Endothelial cell of umbilical vein (primary cell): ENCODE results near the gene FHIT. TPM values are rescaled to one million over a fixed set of nuclear protein-coding genes. Genes with fewer than 3 reads are reported as not detected.

ENCODE experiments used
- BruUV-seq: library from RNA; stranded (reverse); fragments of 400-500 nt; replicated peaks from 2 replicates; lab custom pipeline; 2021; lab: Mats Ljungman, UMichigan
- CTCF ChIA-PET: fragments of 300-600, 350-600 bp; sonication (Branson Sonifier 250); formaldehyde crosslinking; loops from one replicate; lab custom pipeline; 2021; ENCODE audit warnings: antibody characterized with exemption, inconsistent platforms; lab: Charles Lee
- POLR2A ChIA-PET: fragments of 300-600, 350-600 bp; sonication (Branson Sonifier 250); formaldehyde crosslinking; loops from one replicate; lab custom pipeline; 2021; ENCODE audit warnings: antibody characterized with exemption, inconsistent platforms; lab: Charles Lee
- DNase-seq: peaks from one replicate; pipeline ENCODE4 v3.0.0-alpha.2; 2011; ENCODE audit warnings: low read depth, low spot score
- FAIRE-seq: peaks from 2 replicates; lab custom pipeline; 2011; peaks lifted over from hg19 to GRCh38; lab: Jason Lieb, UNC
- H2AFZ ChIP-seq: 2 replicates; pipeline ENCODE4 v1.6.0; 2012; ENCODE audit warnings: low read depth, low read length, control low read depth, inconsistent platforms
- H3K27ac ChIP-seq: 2 replicates; pipeline ENCODE4 v1.5.1; 2011; ENCODE audit warnings: low read depth, mild to moderate bottlenecking, control low read depth, low read length, moderate library complexity; ENCODE audit not compliant: insufficient read depth
- H3K27me3 ChIP-seq, 2 experiments: 2 replicates each; pipeline versions ENCODE4 v1.6.0 to v1.6.1; 2011; ENCODE audit warnings: low read length in 2 of 2, mixed read lengths in 1 of 2; ENCODE audit not compliant: control insufficient read depth in 2 of 2, insufficient read depth in 2 of 2
- H3K36me3 ChIP-seq, 2 experiments: 2 replicates in 1 of 2; 3 replicates in 1 of 2; pipeline ENCODE4 v1.5.1; 2011; ENCODE audit warnings: low read length in 2 of 2, mild to moderate bottlenecking in 1 of 2, moderate library complexity in 1 of 2; ENCODE audit not compliant: control insufficient read depth in 2 of 2, insufficient read depth in 2 of 2; ENCODE audit errors: extremely low read depth in 1 of 2
- H3K4me1 ChIP-seq: 3 replicates; pipeline ENCODE4 v1.5.1; 2011; ENCODE audit warnings: mild to moderate bottlenecking, low read length; ENCODE audit not compliant: control insufficient read depth, insufficient read depth; ENCODE audit errors: extremely low read depth
- H3K4me2 ChIP-seq: 2 replicates; pipeline ENCODE4 v1.6.1; 2011; ENCODE audit warnings: low read length, control low read depth, mixed read lengths; ENCODE audit not compliant: insufficient read depth
- H3K4me3 ChIP-seq, 3 experiments: fragments of 200-600 bp in 1 of 3; sonication (generic), shearing (Covaris generic) in 1 of 3; replicated peaks in 1 of 3; 2 replicates each; pipeline ENCODE4 v1.5.1; 2011 to 2016; ENCODE audit warnings: control low read depth in 3 of 3, low read length in 3 of 3, mild to moderate bottlenecking in 2 of 3, inconsistent platforms in 1 of 3, low read depth in 1 of 3, moderate library complexity in 1 of 3; ENCODE audit not compliant: insufficient read depth in 1 of 3
- H3K79me2 ChIP-seq: 2 replicates; pipeline ENCODE4 v1.6.0; 2012; ENCODE audit warnings: low read length, inconsistent platforms; ENCODE audit not compliant: control insufficient read depth, insufficient read depth
- H3K9ac ChIP-seq: replicated peaks from 2 replicates; pipeline ENCODE3; 2011; ENCODE audit warnings: low read length, control low read depth; ENCODE audit not compliant: insufficient read depth; ENCODE audit errors: extremely low read depth
- H3K9me1 ChIP-seq: replicated peaks from 3 replicates; pipeline ENCODE4 v1.6.0; 2011; ENCODE audit warnings: mild to moderate bottlenecking, low read length; ENCODE audit not compliant: control insufficient read depth, insufficient read depth; ENCODE audit errors: extremely low read depth
- H3K9me3 ChIP-seq: replicated peaks from 2 replicates; pipeline ENCODE4 v1.5.1; 2012; ENCODE audit warnings: low read length, inconsistent platforms; ENCODE audit not compliant: control insufficient read depth, insufficient read depth
- H4K20me1 ChIP-seq: replicated peaks from 2 replicates; pipeline ENCODE3; 2011; ENCODE audit warnings: mild to moderate bottlenecking, low read length; ENCODE audit not compliant: control insufficient read depth, insufficient read depth; ENCODE audit errors: extremely low read depth
- CTCF ChIP-seq, 2 donors: IDR thresholded peaks; 1 replicate in 1 of 2; 2 replicates in 1 of 2; pipeline ENCODE4 v1.5.1; 2011; ENCODE audit warnings: low read length in 2 of 2, mild to moderate bottlenecking in 2 of 2, moderate library complexity in 2 of 2, control low read depth in 1 of 2, inconsistent platforms in 1 of 2, low read depth in 1 of 2; ENCODE audit not compliant: insufficient read depth in 1 of 2; ENCODE audit errors: extremely low read depth in 1 of 2
- EZH2 ChIP-seq: IDR thresholded peaks from 2 replicates; pipeline ENCODE4 v1.6.1; 2012; ENCODE audit warnings: borderline replicate concordance, low read depth, mild to moderate bottlenecking, moderate library complexity, low read length, inconsistent platforms; ENCODE audit not compliant: severe bottlenecking
- FOS ChIP-seq: IDR thresholded peaks from 2 replicates; pipeline ENCODE4 v1.6.1; 2011; ENCODE audit warnings: mild to moderate bottlenecking, low read length, moderate library complexity, borderline replicate concordance; ENCODE audit not compliant: insufficient read depth
- GATA2 ChIP-seq: IDR thresholded peaks from 2 replicates; pipeline ENCODE4 v1.7.0; 2011; ENCODE audit warnings: low read depth, mild to moderate bottlenecking, moderate library complexity, mixed read lengths, low read length; ENCODE audit not compliant: insufficient read length, insufficient read depth
- JUN ChIP-seq: IDR thresholded peaks from 2 replicates; pipeline ENCODE4 v1.6.1; 2011; ENCODE audit warnings: borderline replicate concordance, low read depth; ENCODE audit not compliant: insufficient read length, insufficient read depth
- MAX ChIP-seq: IDR thresholded peaks from 2 replicates; pipeline ENCODE4 v1.6.1; 2011; ENCODE audit not compliant: insufficient read depth, insufficient read length
- MYC ChIP-seq: IDR thresholded peaks from one replicate; pipeline ENCODE4 v1.6.1; 2011; ENCODE audit warnings: mild to moderate bottlenecking, low read depth, low read length
- POLR2A ChIP-seq: IDR thresholded peaks from 2 replicates; pipeline ENCODE4 v1.6.1; 2012; ENCODE audit warnings: low read depth, mild to moderate bottlenecking, control low read depth, low read length
- POLR2AphosphoS5 ChIP-seq: IDR thresholded peaks from 2 replicates; pipeline ENCODE4 v1.6.1; 2012; ENCODE audit warnings: low read depth, mild to moderate bottlenecking, control low read depth, low read length, moderate library complexity; ENCODE audit not compliant: insufficient read depth
- dilution Hi-C: fragments of 300-500 bp; cut with MboI; formaldehyde crosslinking; loops from one replicate; pipeline ENCODE4 v1.15.0; 2019; ENCODE audit warnings: low sequenced_read_pairs; ENCODE audit not compliant: extremely low pct_ligation_motif_present
- intact Hi-C: fragments of 100-400 bp; cut with micrococcal nuclease; formaldehyde crosslinking; loops from one replicate; pipeline ENCODE4 v1.10.0; 2022
- polyA plus RNA-seq, 4 experiments: library from polyadenylated mRNA; depleted of rRNA in 3 of 4; stranded (reverse) in 3 of 4; unstranded in 1 of 4; fragments of >200 nt; gene quantifications; 2 replicates each; pipeline versions ENCODE4 v1.2.1 to v1.2.3, GENCODE V29; 2011 to 2012; ENCODE audit warnings: missing spikeins in 1 of 4
- total RNA-seq: library from RNA; stranded (reverse); gene quantifications from 2 replicates; pipeline ENCODE4 v1.2.3, GENCODE V29; 2021

Gene FHIT
- total and polyA plus RNA-seq, 2 donors (not counting 3 experiments of a cell fraction or from before 2014, with no cell fraction given): 0.47 to 2.2 TPM

GRCh38 chr3:61158216-61158615 lies 93.0 kb downstream of the FHIT start:
- dilution Hi-C loops (no loop called here), intact Hi-C loops (no loop called here)
- DNase-seq: no peak
- CTCF ChIA-PET: no interaction called here
- Histone ChIP-seq H3K4me1 (no peaks in the 10 kb centered on the region), H3K9ac (no peak overlapping the region), H4K20me1 (no peaks in the 10 kb centered on the region), H3K9me1 (no peaks in the 10 kb centered on the region), H3K79me2 (no peaks in the 10 kb centered on the region), H3K4me3 (no peak overlapping the region), H2AFZ (no peak overlapping the region), H3K27ac (no peak overlapping the region), H3K27me3 (no peaks in the 10 kb centered on the region), H3K4me2 (no peak overlapping the region), H3K36me3 (no peaks in the 10 kb centered on the region), H3K9me3 (no peaks in the 10 kb centered on the region)
- no peak for FAIRE-seq
- POLR2A ChIA-PET: no interaction called here
- TF ChIP-seq EZH2 (no peak), GATA2 (no peak), POLR2A (no peak), MYC (no peak), JUN (no peak), POLR2AphosphoS5 (no peak), MAX (no peak), FOS (no peak), CTCF (IDR thresholded peaks at IDR 0.05; ENCODE audit: extremely low read depth in 1 of 2, insufficient read depth in 1 of 2, low read depth in 1 of 2, low read length in 2 of 2) (no peak)
- no TSS peak for BruUV-seq
